NCI-H82 (cell line): ENCODE data around the gene CFAP58.
A peak's percentile ranks its signal among the peaks of the same experiment; 100 is the strongest.

Source experiments
- DNase-seq: peaks from one replicate; lab custom pipeline; 2025; lab: John Stamatoyannopoulos, UW

Gene CFAP58

DNA sequence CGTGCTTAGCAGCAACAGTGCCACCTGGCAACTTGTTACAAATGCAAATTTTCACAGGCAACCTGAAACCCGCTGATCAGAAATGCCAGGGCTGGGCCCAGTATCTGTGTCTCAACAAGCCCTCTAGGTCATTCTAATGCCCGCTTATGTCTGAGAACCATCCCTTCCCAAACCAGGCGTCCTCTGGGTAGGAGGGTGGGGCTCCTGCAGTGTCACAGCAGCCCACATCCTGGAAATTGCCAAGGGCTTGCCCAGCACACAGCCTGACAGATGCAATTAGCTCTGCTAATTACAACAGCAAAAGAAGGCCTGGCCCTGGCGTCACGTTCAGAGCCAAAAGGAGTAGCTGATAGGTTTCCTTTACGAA, 31.2 kb upstream of the CFAP58 start:
- no peak for DNase-seq

DNA sequence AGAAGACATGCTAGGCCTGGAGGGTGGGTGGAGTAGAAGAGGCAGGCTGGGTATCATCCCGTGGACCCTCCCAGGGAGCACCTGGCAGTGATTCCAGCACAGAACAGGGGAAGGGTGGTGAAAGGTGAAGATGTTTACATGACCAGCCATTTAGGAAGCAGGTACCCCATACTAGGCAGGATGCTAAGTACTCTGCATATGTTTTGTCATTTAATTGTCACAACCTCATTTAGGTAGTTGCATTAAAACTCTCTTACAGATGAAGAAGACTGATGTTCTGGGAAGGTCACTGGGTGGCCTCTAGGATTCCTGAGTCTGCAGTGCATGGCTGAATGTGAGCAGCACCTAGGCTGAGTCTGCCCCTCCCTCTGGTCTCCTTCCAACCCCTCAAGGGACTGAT, 30.5 kb upstream of the CFAP58 start:
- no peak for DNase-seq

DNA sequence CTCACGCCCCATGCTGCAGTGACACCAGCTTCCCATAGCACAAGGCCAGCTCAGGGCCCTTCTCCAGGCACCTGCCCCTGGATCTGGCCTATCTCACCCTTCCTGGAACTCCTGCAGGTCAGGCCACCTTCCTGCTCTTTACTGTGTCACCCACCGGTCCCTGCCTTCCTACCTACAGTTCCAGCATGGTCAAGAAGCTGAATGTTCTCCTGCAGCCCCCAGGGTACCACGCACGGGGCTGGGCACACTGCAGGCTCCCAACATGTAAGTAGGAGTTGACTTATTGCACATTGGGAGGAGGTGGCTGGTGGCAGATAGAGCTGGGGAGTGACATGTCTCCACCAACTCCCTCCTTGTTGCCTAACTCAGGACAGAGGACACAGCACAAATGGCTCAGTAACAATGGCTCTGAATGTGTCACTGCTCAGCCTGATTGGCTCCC, 29.9 kb upstream of the CFAP58 start:
- no peak for DNase-seq

DNA sequence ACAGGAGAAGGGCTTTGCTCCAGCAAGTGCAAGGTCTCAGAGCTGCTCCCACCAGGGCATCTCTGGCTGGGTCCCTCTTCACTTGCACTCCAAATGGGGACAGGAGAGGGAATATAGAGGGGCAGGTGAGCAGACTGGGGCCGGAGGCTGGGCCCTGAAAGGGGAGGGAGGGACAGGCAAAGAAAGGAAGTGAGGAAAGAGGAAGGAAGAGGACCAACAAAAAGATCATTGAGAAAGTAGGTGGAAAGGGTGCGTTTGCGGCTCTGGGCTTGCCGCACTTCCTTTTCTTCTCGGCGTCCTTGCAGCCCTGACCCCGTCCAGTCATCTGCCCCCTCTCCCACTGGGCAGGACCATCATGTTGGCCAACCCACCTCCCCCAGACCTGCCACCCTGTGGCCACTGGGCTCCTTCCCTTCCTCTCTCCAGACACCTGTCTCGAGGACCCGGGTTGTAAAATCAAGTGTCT, 29.4 kb upstream of the CFAP58 start:
- no peak for DNase-seq

DNA sequence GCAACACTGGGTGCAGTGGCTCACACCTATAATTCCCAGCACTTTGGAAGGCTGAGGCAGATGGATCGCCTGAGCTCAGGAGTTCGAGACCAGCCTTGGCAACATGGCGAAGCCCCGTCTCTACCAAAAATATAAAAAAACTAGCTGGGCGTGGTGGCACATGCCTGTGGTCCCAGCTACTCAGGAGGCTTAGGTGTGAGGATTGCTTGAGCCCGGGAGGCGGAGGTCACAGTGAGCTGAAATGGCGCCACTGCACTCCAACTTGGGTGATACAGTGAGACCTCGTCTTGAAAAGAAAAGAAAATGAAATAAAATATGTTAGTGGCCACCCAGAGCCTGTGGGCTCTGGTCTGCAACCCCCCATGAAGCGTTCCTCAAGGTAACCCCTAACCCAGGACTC, 28.7 kb upstream of the CFAP58 start:
- DNase-seq, result no peak

DNA sequence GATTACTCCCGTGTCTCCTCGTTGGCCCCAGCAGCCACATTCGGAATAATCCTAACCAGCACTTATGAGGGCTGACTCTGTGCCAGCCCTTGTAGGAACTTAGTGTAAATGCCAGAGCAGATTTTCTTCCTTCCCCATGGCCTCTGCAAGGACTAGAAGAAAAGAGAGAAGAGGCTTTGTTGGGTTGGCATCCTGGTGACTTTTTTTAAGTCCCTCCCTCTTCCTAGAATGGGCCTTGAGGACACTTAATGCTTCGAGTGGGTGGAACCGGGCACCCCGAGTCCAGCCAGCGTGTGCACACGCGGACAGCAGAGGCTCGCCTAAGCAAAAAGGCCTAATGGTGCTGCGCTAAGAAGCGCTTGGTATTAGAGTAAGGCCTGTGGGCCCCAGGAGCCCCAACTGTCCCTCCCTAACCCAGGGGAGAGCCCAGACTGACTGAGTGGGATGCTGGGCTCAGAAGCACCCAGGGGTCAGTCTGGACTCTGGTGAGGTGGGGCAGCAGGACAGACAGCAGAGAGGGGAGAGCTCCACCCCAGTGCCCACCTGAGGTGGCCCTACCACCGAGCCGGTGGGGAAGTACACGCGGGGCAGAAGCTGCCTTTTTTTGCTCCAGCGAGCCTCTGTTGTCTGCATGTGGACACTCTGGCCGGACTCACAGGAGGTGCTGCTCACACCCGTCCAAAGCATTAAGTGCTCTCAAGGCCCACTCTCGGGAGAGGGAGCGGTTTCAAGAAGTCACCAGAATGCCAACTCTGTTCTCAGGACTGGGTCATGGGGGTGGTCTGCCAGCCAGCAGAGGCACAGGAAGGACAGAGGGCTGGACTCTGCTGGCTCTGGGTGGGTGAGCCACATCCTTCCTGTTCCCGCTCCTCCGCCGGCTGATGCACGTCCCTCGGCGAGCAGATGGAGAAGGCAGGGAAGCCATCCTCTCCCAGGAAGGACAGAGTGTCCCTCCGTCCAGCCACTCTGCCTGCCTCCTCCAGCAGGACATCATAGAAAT, 27.9 kb upstream of the CFAP58 start:
- DNase-seq, result no peak

DNA sequence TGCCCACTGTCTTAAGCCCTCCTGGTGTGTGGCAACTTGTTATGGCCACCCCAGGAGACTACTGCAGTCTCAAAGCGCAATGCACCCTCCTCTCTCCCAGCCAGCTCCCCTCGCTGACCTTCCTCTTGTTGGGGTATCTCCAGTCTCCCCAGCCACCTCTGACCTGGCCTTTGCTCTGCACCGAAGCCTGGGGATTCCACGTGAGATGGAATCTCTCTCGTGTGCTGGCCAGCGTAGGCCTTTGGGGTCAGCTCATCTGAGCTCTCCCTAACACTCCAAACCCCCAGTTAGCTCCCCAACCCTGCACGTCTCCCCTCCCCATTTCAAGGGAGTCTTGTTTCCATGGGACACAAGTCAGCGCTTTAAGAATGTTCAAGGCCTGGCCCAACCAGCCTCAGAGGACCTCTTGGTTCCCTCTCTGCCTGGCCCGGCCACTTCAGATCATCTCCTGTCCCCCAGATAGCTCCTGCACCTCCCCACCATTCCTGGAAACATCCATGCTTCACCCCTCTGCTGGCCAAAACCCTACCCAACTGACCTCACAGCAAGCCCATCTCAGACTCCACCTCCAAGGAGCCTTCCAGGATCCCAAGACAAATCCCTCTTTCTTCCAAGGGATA, 26.5 kb upstream of the CFAP58 start:
- no peak for DNase-seq

DNA sequence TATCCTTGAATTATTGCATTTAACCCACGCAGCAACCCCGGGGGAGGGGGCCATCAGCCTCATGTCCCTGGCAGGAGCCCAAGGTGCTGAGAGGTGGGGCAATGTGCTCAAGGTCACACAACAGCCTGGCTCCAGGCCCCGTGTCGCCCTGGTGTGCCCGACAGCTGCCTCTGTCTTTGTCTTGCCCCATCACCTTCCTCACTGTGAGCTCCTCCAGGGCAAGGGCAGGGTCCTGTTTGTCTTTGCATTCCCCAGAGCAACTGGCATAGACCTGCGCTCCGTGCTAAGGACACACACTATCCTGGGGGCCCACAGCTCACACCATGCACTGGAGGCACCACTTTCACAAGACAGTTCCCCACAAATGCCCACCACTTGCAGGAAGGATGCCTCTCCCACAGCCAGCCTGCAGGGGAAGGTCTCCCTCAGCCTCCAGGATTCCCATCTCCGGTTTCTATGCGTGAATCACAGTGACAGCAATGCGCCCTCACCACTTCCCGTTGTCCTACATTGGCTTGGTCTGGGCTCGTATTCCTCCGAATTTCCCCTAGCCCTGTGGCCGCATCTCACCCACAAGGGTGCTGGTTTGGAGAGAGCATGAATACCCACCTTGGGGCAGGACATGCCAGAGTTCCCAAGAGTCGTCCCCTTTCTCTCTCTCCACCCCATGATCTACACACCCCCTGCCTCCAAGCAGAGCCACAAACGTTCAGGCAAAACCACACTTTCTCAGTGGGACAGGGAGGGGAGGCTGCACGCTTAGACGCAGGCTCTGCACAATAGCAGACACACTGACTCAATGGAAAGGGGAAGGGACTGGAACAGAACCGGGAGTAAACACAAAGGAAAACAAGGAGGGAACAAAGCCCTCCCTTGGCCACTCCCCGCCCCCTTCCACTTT, 25.6 kb upstream of the CFAP58 start:
- no peak for DNase-seq

DNA sequence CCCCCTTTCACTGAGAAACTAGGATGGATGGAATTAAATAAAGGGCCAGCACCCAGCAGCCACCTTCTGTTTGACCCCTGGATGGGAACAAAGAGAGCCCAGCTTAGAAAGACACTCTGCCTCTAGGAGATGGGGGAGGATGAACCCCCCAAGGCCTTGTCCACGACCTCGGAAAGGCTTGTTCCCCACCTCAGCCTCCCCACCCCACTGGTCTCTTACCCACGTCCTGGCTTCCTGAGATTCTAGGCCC, 25.1 kb upstream of the CFAP58 start:
- no peak for DNase-seq

DNA sequence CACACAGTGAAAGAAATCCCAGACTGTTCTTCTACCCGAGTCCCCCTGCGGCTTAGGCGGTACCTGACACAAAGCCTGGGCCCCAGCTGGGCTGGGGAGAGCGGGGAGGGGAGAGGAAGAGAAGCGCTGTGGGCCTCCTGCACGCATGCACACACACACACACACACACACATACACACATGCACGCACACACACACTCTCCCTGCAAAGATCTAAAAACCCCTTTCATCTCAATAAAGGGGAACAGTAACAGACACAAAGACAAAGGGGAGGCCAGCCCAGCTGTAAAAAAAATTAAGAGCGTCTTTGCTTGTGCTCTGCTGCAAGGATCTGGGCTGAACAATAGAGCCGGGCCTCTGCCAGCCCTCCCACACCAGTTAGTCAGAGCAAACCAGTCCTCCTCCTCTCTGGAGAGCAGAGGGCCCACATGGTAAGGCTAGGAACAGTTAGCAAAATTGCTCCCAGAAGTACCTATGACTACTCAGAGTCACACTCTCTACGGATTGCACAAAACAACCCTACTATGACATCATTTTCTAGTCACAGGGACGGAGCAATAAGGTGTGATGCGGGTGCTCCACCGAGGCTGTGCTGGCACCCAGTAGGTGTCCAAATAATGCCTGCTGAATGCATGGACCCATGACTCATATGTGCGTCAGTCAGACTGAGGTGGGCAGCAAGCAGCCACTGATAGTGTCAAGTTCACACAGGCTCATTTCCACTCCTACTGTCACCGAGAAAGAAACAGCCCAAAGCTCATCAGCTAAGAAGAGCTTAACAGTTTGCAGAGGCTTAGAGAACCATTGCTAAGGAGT, 24.5 kb upstream of the CFAP58 start:
- peak; percentile 59 for DNase-seq

DNA sequence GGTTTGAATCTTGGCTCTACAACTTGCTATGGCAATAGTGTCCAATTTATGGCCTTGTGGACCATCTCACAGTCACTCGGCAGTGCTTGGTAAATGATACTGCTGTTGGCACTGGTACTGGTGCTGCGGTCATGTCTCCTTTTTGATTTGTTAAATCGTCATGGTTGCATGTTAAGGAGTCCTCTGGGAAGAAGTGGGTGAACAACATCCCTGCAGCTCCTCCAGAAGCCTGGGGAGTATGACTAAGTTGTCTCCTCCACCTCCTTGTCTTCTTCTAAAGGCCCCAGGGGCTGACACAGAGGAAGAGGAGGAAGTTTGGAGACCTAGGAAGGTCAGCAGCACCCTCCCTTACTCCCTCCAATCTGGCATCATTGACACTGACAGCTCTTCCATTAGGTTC, 23.9 kb upstream of the CFAP58 start:
- no peak for DNase-seq

DNA sequence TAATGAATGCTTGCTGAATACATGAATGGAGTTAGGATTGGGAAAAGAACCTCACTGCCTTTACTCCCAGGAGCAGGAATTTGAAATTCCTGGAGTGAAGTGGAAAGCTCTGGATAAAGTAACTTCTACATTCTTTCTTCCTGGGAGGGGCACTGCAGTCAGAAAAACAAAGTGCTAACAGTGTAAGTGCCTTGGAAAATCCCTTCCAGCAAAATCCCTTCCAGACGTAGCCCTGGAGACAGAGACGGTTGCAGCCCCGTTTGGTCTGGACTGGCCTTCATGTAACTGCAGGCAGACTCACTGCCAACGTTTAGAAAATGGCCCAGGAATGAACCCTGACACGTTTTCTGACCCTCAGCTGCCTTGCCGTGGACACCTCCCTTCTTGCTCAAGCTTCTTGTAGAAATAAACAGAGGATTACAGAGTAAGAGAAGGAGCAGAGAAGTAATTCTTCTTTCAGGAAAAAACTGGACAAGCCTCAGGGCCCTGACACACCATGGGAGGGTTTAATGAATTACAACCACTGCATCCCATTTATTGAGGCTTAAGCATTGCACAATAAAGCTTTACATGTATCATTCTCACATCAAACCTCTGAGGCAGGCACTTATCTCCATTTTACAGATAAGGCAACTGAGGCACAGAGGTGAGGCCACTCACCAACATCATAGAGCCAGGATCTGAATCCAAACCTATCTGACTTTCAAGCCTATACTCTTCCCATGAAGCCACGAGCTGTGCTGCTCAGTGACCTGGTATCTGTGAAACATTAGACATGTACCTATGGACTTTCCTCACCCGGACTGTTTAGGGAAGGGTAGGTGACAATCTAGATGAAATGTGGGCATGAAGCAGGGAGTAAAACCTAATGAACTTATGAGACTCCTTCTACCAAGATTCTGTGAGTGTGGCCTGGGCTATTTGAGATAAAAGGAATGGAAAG, 23.2 kb upstream of the CFAP58 start:
- DNase-seq, result no peak

DNA sequence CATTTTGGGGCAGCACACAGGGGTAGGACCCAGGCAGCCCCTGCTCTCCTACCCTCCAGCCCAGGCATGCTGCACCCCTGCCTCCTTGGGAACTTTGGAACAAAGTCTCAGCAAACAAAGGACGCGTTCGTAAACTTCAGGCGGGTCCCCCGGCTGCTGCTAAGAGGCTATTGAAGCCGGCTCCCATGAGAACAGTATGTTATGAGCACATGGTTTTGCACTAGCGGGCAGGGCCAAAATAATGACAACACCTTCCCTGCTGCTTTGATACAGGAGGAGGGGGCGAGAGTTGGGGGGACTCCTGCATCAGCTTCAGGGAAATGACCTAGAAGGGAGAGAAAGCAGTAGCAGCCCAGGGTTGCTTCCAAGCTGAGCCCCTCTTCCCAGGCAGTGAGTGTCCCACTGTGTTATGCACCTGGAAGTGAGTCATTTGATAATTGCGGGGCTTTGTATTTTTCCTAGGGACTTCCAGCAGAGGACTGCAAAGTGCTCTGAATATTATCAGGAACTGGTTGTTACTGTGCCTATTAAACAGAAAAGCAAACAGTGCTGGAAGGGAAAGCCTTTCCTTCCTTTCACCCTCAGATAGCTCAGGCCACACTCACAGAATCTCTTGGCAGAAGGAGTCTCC, 22.3 kb upstream of the CFAP58 start:
- DNase-seq, result no peak

DNA sequence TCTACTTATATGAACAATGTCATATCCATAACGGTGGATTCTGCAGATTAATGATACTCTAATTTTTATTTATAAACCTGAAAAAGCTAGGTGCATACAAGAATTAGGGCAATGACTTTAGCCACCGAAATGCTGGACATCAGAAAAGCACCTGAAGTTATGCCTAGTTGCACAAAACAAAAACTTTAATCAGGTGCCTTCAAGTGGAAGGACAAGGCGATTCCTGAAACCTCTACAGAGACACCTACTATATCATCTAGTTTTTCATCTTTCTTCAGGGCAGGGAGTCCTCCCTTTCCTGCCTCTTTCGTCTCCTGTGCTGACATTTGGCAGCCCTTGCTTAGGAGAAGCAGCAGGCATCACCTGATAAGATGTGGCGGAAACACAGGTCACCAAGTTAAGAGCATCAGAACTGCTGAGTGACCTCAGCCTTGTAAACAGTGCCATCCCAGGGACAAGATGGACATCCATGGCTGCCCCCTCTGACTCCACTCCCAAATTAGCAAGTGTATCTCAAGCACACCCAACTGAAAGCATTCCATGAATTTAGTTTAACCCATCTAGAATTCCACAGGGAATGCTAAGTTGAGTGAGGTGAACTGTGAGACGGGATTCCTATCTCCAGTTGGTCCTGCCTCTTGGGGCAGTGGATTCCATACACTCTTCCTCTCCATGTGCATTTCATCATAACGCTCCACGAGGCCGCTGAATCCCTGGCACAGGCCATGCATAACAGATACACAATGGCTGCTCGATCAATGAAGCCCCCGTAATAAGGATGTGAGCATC, 21.2 kb upstream of the CFAP58 start:
- no peak for DNase-seq

DNA sequence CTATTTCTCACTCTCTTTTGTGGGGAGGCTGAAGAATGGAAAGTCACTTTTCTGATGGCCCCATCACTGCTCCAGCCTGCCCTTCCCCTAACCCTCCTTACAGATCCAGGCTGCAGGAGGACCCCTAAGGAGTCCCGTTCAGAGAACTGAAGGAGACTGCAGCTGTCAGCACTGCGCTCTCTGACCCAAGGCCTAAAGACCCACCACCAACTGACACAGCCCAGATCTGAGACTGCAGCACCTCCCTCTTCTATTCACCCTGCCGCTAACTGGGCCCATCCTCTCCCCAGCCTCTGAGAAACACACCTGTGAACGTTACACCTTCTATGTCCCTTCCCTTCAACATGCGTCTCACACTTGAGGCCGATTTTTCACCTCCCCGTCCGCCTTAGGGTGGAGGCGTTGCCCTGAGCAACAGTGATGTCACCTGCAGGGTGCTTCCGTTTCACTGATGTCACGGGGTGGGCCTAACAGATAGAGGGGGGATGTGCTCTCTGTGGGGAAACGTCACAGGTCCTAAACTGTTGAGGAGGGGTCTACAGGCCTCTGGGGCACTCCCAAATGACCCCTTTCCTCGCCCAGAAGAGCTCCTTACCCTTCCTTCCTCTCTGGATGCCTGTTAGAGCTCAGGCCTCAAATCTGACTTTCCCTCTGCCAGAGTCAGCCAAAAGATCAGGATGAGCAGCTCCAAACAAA, 20.5 kb upstream of the CFAP58 start:
- DNase-seq, result no peak

DNA sequence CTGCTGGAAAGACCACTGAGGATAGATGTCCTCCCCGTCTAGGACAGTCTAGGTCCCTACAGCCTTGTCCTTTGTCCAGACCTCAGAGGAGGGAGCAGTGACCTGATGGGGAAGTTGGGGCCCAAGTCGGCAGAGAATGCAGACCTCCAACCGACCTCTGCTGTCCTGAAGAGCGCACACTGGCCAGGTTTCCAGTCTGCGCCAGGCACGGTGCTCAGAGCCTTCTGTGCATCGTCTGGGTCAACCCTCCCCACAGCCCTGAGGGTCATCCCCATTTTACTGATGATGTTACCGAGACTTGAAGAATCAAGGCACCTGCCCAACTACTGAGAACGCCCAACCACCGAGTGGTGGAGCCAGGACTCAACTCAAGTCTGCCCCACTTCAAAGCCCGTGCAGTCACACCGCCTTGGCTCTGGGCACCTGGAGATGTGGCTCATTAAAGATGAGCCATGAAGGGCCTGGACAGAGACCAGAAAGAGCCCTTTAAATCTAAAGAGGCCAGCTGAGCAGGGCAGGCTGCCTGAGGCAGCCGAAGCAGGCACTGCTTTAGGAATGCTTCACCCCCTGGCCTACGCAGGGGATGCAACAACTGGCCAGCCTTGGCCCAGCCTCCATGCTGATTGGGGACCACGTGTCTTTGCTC, 19.8 kb upstream of the CFAP58 start:
- no peak for DNase-seq

DNA sequence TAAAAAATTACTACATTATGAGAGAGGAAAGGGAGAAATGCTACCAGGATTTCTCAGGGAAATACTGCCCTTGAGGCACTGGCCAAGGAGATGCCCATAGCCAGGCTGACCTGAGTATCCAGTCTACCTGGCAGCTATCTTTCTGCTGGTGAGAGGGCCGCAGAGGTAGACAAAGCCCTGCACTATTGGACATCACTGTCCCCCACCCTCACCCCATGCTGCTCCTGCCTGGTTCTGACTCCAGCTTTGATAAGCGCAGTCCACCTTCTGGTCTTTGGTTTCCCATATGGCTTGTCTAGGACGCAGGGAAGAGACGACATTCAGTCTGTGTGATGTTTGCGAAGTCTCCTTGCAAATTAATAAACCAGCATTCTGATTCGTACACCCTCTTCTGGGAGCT, 19.1 kb upstream of the CFAP58 start:
- no peak for DNase-seq

DNA sequence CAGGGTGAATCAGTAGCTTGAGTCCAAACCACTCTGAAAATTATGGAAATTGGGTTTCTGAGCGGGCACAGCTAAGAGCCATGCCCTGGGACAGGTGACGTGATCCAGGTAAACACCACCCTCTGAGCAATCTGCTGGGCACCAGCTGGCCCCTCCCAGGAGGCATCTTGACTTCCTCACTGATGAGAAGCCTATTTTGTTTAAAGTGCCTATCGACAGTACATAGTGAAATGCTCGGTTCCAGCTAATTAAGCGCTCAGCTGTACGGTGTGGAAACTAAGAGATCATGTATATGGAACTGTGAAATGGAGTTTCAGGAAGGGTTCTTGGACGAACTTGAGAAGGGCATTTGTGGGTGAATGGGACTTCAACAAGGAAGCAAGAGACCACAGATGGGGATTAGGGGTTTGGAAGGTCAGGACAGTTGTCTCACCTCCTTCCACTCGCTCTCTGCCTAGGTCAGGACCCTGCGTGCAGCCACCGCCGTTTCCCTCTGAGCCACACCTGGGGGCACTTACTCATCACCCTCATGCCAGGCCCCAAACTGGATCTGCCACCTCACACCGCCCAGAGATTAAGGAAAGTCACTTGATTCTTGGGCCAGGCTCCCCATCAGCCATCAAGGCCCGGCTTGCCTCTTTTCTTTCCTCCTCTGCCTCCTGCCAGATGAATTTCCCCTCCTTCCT, 18.5 kb upstream of the CFAP58 start:
- no peak for DNase-seq
